Tibial nerve (tissue), 4 donors: ENCODE results near the gene STOM. TPM values are rescaled to one million over a fixed set of nuclear protein-coding genes. Genes with fewer than 3 reads are reported as not detected.

Experiments used
- DNase-seq, 2 donors: peaks; one replicate each; pipeline ENCODE4 v3.0.0-alpha.2; 2019; ENCODE audit warnings: low spot score in 2 of 2
- H3K27ac ChIP-seq, 4 donors: fragments of 200-600 bp; sonication (generic) in 3 of 4; one replicate each; pipeline ENCODE4 v1.5.1; 2017 to 2019; ENCODE audit warnings: mild to moderate bottlenecking in 1 of 4
- H3K27me3 ChIP-seq, 2 donors: fragments of 200-600 bp; sonication (generic) in 1 of 2; one replicate each; pipeline versions ENCODE4 v1.5.1 to v1.6.0; 2017 to 2019
- H3K36me3 ChIP-seq, 3 donors: fragments of 200-600 bp; sonication (generic); one replicate each; pipeline ENCODE4 v1.5.1; 2018 to 2019
- H3K4me1 ChIP-seq, 4 donors: fragments of 200-600 bp; sonication (generic) in 3 of 4; one replicate each; pipeline ENCODE4 v1.5.1; 2017 to 2019
- H3K4me3 ChIP-seq, 4 donors: fragments of 200-600 bp; sonication (generic) in 3 of 4; one replicate each; pipeline ENCODE4 v1.5.1; 2017 to 2019; ENCODE audit warnings: mild to moderate bottlenecking in 1 of 4, moderate library complexity in 1 of 4
- H3K9me3 ChIP-seq, 4 donors: fragments of 200-600 bp; sonication (generic) in 3 of 4; one replicate each; pipeline ENCODE4 v1.5.1; 2017 to 2019
- EP300 ChIP-seq, 2 donors: sonication (generic); formaldehyde crosslinking; IDR thresholded peaks; one replicate each; pipeline ENCODE4 v1.6.1; 2017; ENCODE audit warnings: antibody characterized with exemption in 2 of 2, mild to moderate bottlenecking in 1 of 2
- POLR2A ChIP-seq, 2 donors: fragments of 450-650 bp; IDR thresholded peaks; one replicate each; pipeline ENCODE4 v1.6.1; 2017; ENCODE audit warnings: antibody characterized with exemption in 2 of 2, mild to moderate bottlenecking in 2 of 2, moderate library complexity in 2 of 2
- WGBS, 2 donors: methylation state at CpG; one replicate each; pipeline ENCODE4 v1.1.5; 2018; 5-methylcytosine and 5-hydroxymethylcytosine counted together
- total RNA-seq, 4 donors: library from RNA; depleted of rRNA; stranded (reverse); fragments of >200 nt; gene quantifications; one replicate each; pipeline ENCODE4 v1.1.0, GENCODE V29; 2016
- TF ChIP-seq, protein P1 (sequence below), 5 experiments: fragments of 200-600 bp in 3 of 5; fragments of 450-650 bp in 2 of 5; sonication (generic) in 3 of 5; IDR thresholded peaks; one replicate each; pipeline ENCODE4 v1.5.1; 2016 to 2019; ENCODE audit warnings: antibody characterized with exemption in 5 of 5, mild to moderate bottlenecking in 3 of 5, moderate library complexity in 2 of 5

STOM gene
- total RNA-seq, 4 donors from 2014 or later: 164 to 310 (median 232) TPM

DNA sequence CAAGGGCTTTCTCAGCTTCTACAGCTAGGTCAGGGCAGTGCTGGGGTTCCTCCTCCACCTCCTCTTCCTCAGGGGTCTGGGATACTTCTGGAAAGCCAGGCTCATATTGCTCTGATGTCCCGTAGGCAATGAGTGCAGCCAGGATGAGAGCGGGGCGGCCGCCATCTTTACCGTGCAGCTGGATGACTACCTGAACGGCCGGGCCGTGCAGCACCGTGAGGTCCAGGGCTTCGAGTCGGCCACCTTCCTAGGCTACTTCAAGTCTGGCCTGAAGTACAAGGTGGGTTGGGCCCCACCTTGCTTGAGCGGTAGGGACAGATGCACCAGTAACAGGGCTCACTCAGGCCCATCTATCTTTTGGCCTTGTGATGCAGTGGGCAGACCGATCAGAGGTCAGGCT lies 67.3 kb downstream of the STOM start:
- Histone ChIP-seq H3K9me3 (no peaks in the 10 kb centered on the region), H3K4me1 (peaks cover 0 to 92% (median 65%) of the 10 kb centered on the region in 4 donors), H3K27me3 (no peaks in the 10 kb centered on the region), H3K27ac (peak overlapping the region; percentile 86 to 98 (median 90)), H3K4me3 (peak overlapping the region; percentile 5 to 74 (median 67)), H3K36me3 (peaks cover 12 to 63% (median 37%) of the 10 kb centered on the region in 3 donors)
- DNase-seq: peak in 1 of 2 donors; percentile 12
- 92% methylated on average over 7 to 13 of the region's 13 CpGs for WGBS, 2 donors
- TF ChIP-seq EP300 (IDR thresholded peaks at IDR 0.05): peak in 1 of 2 donors; percentile 7
- TF ChIP-seq, protein P1, sequence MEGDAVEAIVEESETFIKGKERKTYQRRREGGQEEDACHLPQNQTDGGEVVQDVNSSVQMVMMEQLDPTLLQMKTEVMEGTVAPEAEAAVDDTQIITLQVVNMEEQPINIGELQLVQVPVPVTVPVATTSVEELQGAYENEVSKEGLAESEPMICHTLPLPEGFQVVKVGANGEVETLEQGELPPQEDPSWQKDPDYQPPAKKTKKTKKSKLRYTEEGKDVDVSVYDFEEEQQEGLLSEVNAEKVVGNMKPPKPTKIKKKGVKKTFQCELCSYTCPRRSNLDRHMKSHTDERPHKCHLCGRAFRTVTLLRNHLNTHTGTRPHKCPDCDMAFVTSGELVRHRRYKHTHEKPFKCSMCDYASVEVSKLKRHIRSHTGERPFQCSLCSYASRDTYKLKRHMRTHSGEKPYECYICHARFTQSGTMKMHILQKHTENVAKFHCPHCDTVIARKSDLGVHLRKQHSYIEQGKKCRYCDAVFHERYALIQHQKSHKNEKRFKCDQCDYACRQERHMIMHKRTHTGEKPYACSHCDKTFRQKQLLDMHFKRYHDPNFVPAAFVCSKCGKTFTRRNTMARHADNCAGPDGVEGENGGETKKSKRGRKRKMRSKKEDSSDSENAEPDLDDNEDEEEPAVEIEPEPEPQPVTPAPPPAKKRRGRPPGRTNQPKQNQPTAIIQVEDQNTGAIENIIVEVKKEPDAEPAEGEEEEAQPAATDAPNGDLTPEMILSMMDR (IDR thresholded peaks at IDR 0.05): no peak

DNA sequence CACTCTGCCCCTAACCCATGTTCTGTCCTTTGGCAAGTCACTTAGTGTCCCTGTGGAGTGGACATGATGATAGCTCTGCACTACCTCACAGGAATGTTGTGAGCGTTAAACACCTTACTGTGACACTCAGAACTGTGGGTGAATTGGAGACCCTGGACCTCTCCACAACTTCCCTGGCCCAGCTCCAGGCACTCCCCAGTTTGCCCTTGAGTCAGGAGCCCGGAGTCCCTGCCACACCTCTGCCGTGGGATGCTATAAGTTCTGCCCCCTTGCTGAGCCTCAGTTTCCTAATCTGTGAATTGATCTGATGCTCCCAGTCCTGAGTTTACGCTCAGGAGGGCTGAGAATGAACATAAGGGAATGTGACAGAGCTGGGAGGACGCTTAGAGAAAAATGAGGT lies 67.7 kb downstream of the STOM start:
- Histone ChIP-seq H3K9me3 (no peaks in the 10 kb centered on the region), H3K4me3 (peak overlapping the region; percentile 60 to 74 (median 67)), H3K27ac (peak overlapping the region; percentile 86 to 98 (median 90)), H3K4me1 (peaks cover 0 to 92% (median 68%) of the 10 kb centered on the region in 4 donors), H3K36me3 (peaks cover 12 to 58% (median 37%) of the 10 kb centered on the region in 3 donors), H3K27me3 (no peaks in the 10 kb centered on the region)
- WGBS, 2 donors: 77 to 87% methylated on average over 4 to 5 of the region's 5 CpGs
- peak in 1 of 2 donors; percentile 11 for DNase-seq
- TF ChIP-seq, protein P1 (IDR thresholded peaks at IDR 0.05): no peak
- no peak for TF ChIP-seq POLR2A (IDR thresholded peaks at IDR 0.05)
- TF ChIP-seq EP300 (IDR thresholded peaks at IDR 0.05): no peak

DNA sequence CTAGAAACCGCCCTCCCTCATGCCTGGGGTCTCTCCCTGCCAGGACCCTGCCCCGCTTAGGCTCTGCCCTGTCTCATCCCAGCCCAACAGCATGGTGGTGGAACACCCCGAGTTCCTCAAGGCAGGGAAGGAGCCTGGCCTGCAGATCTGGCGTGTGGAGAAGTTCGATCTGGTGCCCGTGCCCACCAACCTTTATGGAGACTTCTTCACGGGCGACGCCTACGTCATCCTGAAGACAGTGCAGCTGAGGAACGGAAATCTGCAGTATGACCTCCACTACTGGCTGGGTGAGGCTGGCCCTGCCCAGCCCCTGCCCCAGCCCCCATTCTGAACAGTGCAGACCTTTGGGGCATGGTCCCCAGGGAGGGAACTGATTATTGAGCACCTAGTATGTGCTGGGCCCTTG lies 68.2 kb downstream of the STOM start:
- 81 to 93% methylated on average over 10 to 11 of the region's 11 CpGs for WGBS, 2 donors
- Histone ChIP-seq H3K4me1 (peaks cover 0 to 92% (median 72%) of the 10 kb centered on the region in 4 donors), H3K27me3 (no peaks in the 10 kb centered on the region), H3K4me3 (peak overlapping the region; percentile 60 to 74 (median 67)), H3K9me3 (no peaks in the 10 kb centered on the region), H3K27ac (peak overlapping the region; percentile 86 to 98 (median 90)), H3K36me3 (peaks cover 12 to 54% (median 37%) of the 10 kb centered on the region in 3 donors)
- TF ChIP-seq, protein P1 (IDR thresholded peaks at IDR 0.05): no peak
- peak in 1 of 2 donors; percentile 16 for TF ChIP-seq EP300 (IDR thresholded peaks at IDR 0.05)
- TF ChIP-seq POLR2A (IDR thresholded peaks at IDR 0.05): no peak
- peak in 1 of 2 donors; percentile 11 for DNase-seq

DNA sequence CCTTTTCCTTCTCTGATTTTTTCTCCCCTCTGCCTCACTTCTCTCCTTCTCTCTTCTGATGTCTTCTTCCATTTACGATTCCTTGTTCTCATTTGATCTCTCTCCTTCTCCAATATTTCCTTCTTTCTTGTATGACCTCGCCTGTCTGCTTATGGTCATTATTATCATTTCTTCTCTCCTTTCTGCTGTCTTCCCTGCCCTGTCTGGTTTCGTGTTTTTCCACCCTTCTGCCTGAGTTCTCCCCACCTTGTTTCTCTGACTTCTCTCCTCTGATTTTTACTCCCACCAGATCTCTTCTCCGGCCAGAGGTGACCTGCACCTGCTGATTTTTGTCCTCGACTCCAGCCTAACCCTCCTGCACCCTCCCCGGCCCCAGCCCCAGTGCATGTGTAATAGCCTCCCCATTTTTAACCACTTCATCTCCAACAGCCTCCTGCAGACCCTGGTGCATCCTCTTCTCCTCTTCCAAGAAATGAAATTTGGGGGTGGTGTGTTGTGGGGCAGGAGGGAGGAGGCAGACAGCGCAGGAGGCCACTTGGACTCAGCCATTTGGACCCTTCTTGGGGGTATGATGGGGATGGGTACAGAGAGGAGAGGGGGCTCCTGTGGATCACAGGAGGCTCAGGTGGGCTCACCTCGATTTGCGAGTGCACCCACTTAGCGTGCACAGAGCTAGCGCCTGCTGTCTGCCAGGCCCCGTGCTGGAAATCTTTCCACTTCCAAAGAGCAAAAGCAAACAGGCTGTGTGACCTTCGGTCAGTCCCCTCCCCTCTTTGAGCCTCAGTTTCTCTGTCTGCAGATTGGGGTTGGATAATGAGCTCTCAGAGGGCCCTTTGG lies 69.5 kb downstream of the STOM start:
- DNase-seq: peak in 1 of 2 donors; percentile 11
- Histone ChIP-seq H3K36me3 (peaks cover 12 to 40% (median 29%) of the 10 kb centered on the region in 3 donors), H3K4me1 (peaks cover 11 to 92% (median 80%) of the 10 kb centered on the region in 4 donors), H3K9me3 (no peaks in the 10 kb centered on the region), H3K4me3 (peak overlapping the region; percentile 60 to 74 (median 67)), H3K27ac (peak overlapping the region; percentile 87 to 99 (median 96)), H3K27me3 (no peaks in the 10 kb centered on the region)
- TF ChIP-seq POLR2A (IDR thresholded peaks at IDR 0.05): no peak
- TF ChIP-seq, protein P1 (IDR thresholded peaks at IDR 0.05): no peak
- peak in 1 of 2 donors; percentile 1 for TF ChIP-seq EP300 (IDR thresholded peaks at IDR 0.05)
- WGBS, 2 donors: 49 to 52% methylated on average over 13 of the region's 13 CpGs
